ENCODE measurements around the gene KCNQ5. TPM values are rescaled to one million over a fixed set of nuclear protein-coding genes. Genes with fewer than 3 reads are reported as not detected.

The KCNQ5 gene
- total and polyA plus RNA-seq, 12 donors = 0.10 to 3.6 (median 0.52) TPM

GRCh38 chr6:73085443-73085871, 463.6 kb downstream of the KCNQ5 start:
- no peaks in the 10 kb centered on the region for H3K27me3 ChIP-seq
- H3K36me3 ChIP-seq (replicated peaks in 1 of 2) = no peaks in the 10 kb centered on the region
- H3K4me1 ChIP-seq (replicated peaks in 1 of 2) = no peaks in the 10 kb centered on the region
- H3K4me3 ChIP-seq = no peak overlapping the region
- no peak for TF ChIP-seq POLR2A (IDR thresholded peaks at IDR 0.05)
- TF ChIP-seq CTCF (IDR thresholded peaks at IDR 0.05) = no peak
- no peak for DNase-seq
- 37 to 59% (median 52%) methylated on average over 4 of the region's 4 CpGs for WGBS, 4 donors
- intact Hi-C loops (cut with DNase I) = no loop called here
- no peaks in the 10 kb centered on the region for H3K9me3 ChIP-seq (replicated peaks in 1 of 3)
- no peak overlapping the region for H3K27ac ChIP-seq

- intact Hi-C loops (cut with DNase I) = no loop called here
- no peak for DNase-seq
- H3K9me3 ChIP-seq (replicated peaks in 1 of 3) = no peaks in the 10 kb centered on the region
- H3K27ac ChIP-seq = no peak overlapping the region
- 69 to 88% (median 78%) methylated on average over 2 of the region's 2 CpGs for WGBS, 4 donors
- H3K4me1 ChIP-seq (replicated peaks in 1 of 2) = no peaks in the 10 kb centered on the region
- no peaks in the 10 kb centered on the region for H3K36me3 ChIP-seq (replicated peaks in 1 of 2)
- no peaks in the 10 kb centered on the region for H3K27me3 ChIP-seq
- no peak for TF ChIP-seq POLR2A (IDR thresholded peaks at IDR 0.05)
- TF ChIP-seq CTCF (IDR thresholded peaks at IDR 0.05) = no peak
- no peak overlapping the region for H3K4me3 ChIP-seq
Observed at GRCh38 chr6:73086726-73087125, 464.9 kb downstream of the KCNQ5 start.

GRCh38 chr6:73088138-73088813, 466.4 kb downstream of the KCNQ5 start:
- Histone ChIP-seq H3K9me3 (replicated peaks in 1 of 3) (no peaks in the 10 kb centered on the region), H3K4me3 (no peak overlapping the region), H3K36me3 (replicated peaks in 1 of 2) (no peaks in the 10 kb centered on the region), H3K27ac (no peak overlapping the region), H3K4me1 (replicated peaks in 1 of 2) (no peaks in the 10 kb centered on the region), H3K27me3 (no peaks in the 10 kb centered on the region)
- intact Hi-C loops (cut with DNase I) = no loop called here
- TF ChIP-seq POLR2A (IDR thresholded peaks at IDR 0.05) (no peak), CTCF (IDR thresholded peaks at IDR 0.05) (no peak)
- WGBS, 4 donors = 69 to 84% (median 75%) methylated on average over 4 of the region's 4 CpGs
- no peak for DNase-seq

GRCh38 chr6:73104921-73105320, 483.1 kb downstream of the KCNQ5 start:
- H3K4me3 ChIP-seq = no peak overlapping the region
- no peak overlapping the region for H3K27ac ChIP-seq
- no peaks in the 10 kb centered on the region for H3K4me1 ChIP-seq (replicated peaks in 1 of 2)
- TF ChIP-seq CTCF (IDR thresholded peaks at IDR 0.05) = no peak
- TF ChIP-seq POLR2A (IDR thresholded peaks at IDR 0.05) = no peak
- WGBS, 4 donors = 52 to 55% (median 54%) methylated on average over 4 of the region's 4 CpGs
- H3K9me3 ChIP-seq (replicated peaks in 1 of 3) = no peaks in the 10 kb centered on the region
- no peaks in the 10 kb centered on the region for H3K27me3 ChIP-seq
- no peak for DNase-seq
- H3K36me3 ChIP-seq (replicated peaks in 1 of 2) = no peaks in the 10 kb centered on the region
- intact Hi-C loops (cut with DNase I) = no loop called here
